B cell (primary cell): Measurements from ENCODE around the gene KRTAP2-4. TPM values are rescaled to one million over a fixed set of nuclear protein-coding genes. Genes with fewer than 3 reads are reported as not detected.

Experiments
- ATAC-seq: fragments of 200-7000 bp; cut with Tn5 transposase; one replicate; pipeline ENCODE4 v1.10.0; 2021; ENCODE audit warnings: low read depth, mild to moderate bottlenecking, moderate number of reproducible peaks, moderate library complexity
- CTCF ChIA-PET: fragments of 350-600 bp; sonication (Branson Sonifier 250); formaldehyde crosslinking; loops from one replicate; lab custom pipeline; 2021; ENCODE audit warnings: antibody characterized with exemption, inconsistent platforms; lab: Charles Lee
- POLR2A ChIA-PET: fragments of 350-600 bp; sonication (Branson Sonifier 250); formaldehyde crosslinking; loops from one replicate; lab custom pipeline; 2021; ENCODE audit warnings: antibody characterized with exemption; lab: Charles Lee
- DNase-seq: peaks from one replicate; pipeline ENCODE4 v3.0.0; 2013
- H2AFZ ChIP-seq: 2 replicates; pipeline ENCODE4 v1.6.1; 2012; ENCODE audit warnings: mild to moderate bottlenecking, low read depth, low read length; ENCODE audit not compliant: insufficient read depth, poor library complexity, severe bottlenecking
- H3K27ac ChIP-seq, 2 donors: 1 replicate in 1 of 2; 2 replicates in 1 of 2; pipeline ENCODE4 v1.5.1; 2012 to 2013; ENCODE audit warnings: low read length in 2 of 2, mild to moderate bottlenecking in 2 of 2, moderate library complexity in 1 of 2
- H3K27me3 ChIP-seq, 4 experiments: fragments of 200-600 bp in 1 of 4; sonication (generic) in 1 of 4; replicated peaks in 1 of 4; 1 replicate in 2 of 4; 2 replicates in 2 of 4; pipeline versions ENCODE4 v1.6.1 to v1.7.0; 2013 to 2016; ENCODE audit warnings: low read length in 3 of 4, mild to moderate bottlenecking in 2 of 4, mixed read lengths in 1 of 4, moderate library complexity in 1 of 4; ENCODE audit not compliant: insufficient read depth in 4 of 4, control insufficient read depth in 3 of 4; ENCODE audit errors: control extremely low read depth in 1 of 4
- H3K36me3 ChIP-seq, 2 experiments: replicated peaks in 1 of 2; 1 replicate in 1 of 2; 2 replicates in 1 of 2; pipeline versions ENCODE4 v1.6.1 to v1.7.1; 2013; ENCODE audit warnings: low read length in 1 of 2; ENCODE audit not compliant: insufficient read depth in 2 of 2, control insufficient read depth in 1 of 2; ENCODE audit errors: control extremely low read depth in 1 of 2, extremely low read depth in 1 of 2
- H3K4me1 ChIP-seq, 2 donors: fragments of 200-600 bp in 1 of 2; sonication (generic) in 1 of 2; 1 replicate in 1 of 2; 2 replicates in 1 of 2; pipeline versions ENCODE4 v1.5.1 to v1.6.1; 2013 to 2017; ENCODE audit warnings: low read length in 2 of 2; ENCODE audit not compliant: control insufficient read depth in 2 of 2, insufficient read depth in 2 of 2
- H3K4me2 ChIP-seq: replicated peaks from 2 replicates; pipeline ENCODE3; 2012; ENCODE audit warnings: mild to moderate bottlenecking, low read depth, low read length; ENCODE audit not compliant: poor library complexity, severe bottlenecking
- H3K4me3 ChIP-seq, 5 experiments: fragments of 200-600 bp in 1 of 5; sonication (generic) in 1 of 5; 1 replicate in 3 of 5; 2 replicates in 2 of 5; pipeline versions ENCODE4 v1.5.1 to v1.7.0; 2011 to 2016; ENCODE audit warnings: low read length in 4 of 5, mild to moderate bottlenecking in 4 of 5, low read depth in 2 of 5, control low read depth in 1 of 5, moderate library complexity in 1 of 5; ENCODE audit not compliant: insufficient read depth in 1 of 5; ENCODE audit errors: control extremely low read depth in 1 of 5, extremely low read depth in 1 of 5
- H3K79me2 ChIP-seq: fragments of 200-600 bp; sonication (generic); one replicate; pipeline ENCODE4 v1.6.0; 2016; ENCODE audit warnings: low read length; ENCODE audit not compliant: control insufficient read depth, insufficient read depth
- H3K9ac ChIP-seq: fragments of 200-600 bp; sonication (generic); 2 replicates; pipeline ENCODE4 v1.6.1; 2017; ENCODE audit warnings: mild to moderate bottlenecking, low read length, moderate library complexity
- H3K9me3 ChIP-seq, 3 donors: one replicate each; pipeline versions ENCODE4 v1.6.1 to v1.7.1; 2013; ENCODE audit warnings: low read length in 2 of 3; ENCODE audit not compliant: control insufficient read depth in 2 of 3, insufficient read depth in 1 of 3; ENCODE audit errors: control extremely low read depth in 1 of 3
- H4K20me1 ChIP-seq: 2 replicates; pipeline ENCODE4 v1.6.0; 2012; ENCODE audit warnings: mild to moderate bottlenecking, low read length; ENCODE audit not compliant: insufficient read depth, control insufficient read depth, poor library complexity, severe bottlenecking
- H3K27ac Mint-ChIP-seq: one replicate; pipeline ENCODE4 v1.8.0; 2021; ENCODE audit warnings: mixed read lengths
- H3K27me3 Mint-ChIP-seq: one replicate; pipeline ENCODE4 v1.8.0; 2021; ENCODE audit warnings: mixed read lengths
- H3K4me1 Mint-ChIP-seq: one replicate; pipeline ENCODE4 v1.8.0; 2021; ENCODE audit warnings: mixed read lengths
- H3K4me3 Mint-ChIP-seq: one replicate; pipeline ENCODE4 v1.8.0; 2021; ENCODE audit warnings: mixed read lengths
- H3K9me3 Mint-ChIP-seq: one replicate; pipeline ENCODE4 v1.8.0; 2022; ENCODE audit warnings: mixed read lengths; ENCODE audit not compliant: insufficient read depth
- CTCF ChIP-seq: fragments of 200-600 bp; IDR thresholded peaks from one replicate; pipeline ENCODE4 v1.8.0; 2022; ENCODE audit warnings: antibody characterized with exemption, mild to moderate bottlenecking
- EZH2 ChIP-seq: IDR thresholded peaks from 2 replicates; pipeline ENCODE4 v1.6.1; 2012; ENCODE audit warnings: borderline replicate concordance, low read depth, mild to moderate bottlenecking, moderate library complexity, low read length; ENCODE audit not compliant: insufficient read depth, poor library complexity, severe bottlenecking
- WGBS: methylation state at CpG from one replicate; pipeline ENCODE4 v1.1.5; 2013; ENCODE audit warnings: missing lambda C conversion rate; ENCODE audit not compliant: insufficient coverage; 5-methylcytosine and 5-hydroxymethylcytosine counted together
- intact Hi-C: fragments of 100-400 bp; cut with micrococcal nuclease; formaldehyde crosslinking; loops from one replicate; pipeline ENCODE4 v1.10.0; 2022
- polyA plus RNA-seq: library from polyadenylated mRNA; depleted of rRNA; stranded (reverse); fragments of >200 nt; gene quantifications from 2 replicates; pipeline ENCODE4 v1.2.3, GENCODE V29; 2012
- total RNA-seq, 2 donors: library from RNA; stranded (reverse); fragments of 120-200 nt in 1 of 2; gene quantifications; 1 replicate in 1 of 2; 2 replicates in 1 of 2; pipeline versions ENCODE4 v1.2.3 to v1.2.4, GENCODE V29; 2013 to 2022

The KRTAP2-4 gene
- total and polyA plus RNA-seq, 2 donors (not counting 1 experiment from before 2014, with no cell fraction given) = not detected

- CTCF ChIA-PET = no interaction called here
- no peak within 1 kb of the TSS for H3K27ac Mint-ChIP-seq
Measured at GRCh38 chr17:41029633-41030245, 35.9 kb downstream of the KRTAP2-4 start, which contains the start of gene KRTAP1-4. KRTAP1-4 (minus strand) TSS chr17:41030195; CDS start chr17:41030078, 117 bp downstream.

More at GRCh38 chr17:41029633-41030245, 35.9 kb downstream of the KRTAP2-4 start, which contains the start of gene KRTAP1-4:
- no peaks in the 10 kb centered on the region for H3K79me2 ChIP-seq
- no peak within 1 kb of the TSS for H3K4me2 ChIP-seq
- TF ChIP-seq CTCF (no peak), EZH2 (no peak)
- H3K9me3 ChIP-seq = no peaks in the 10 kb centered on the region
- Mint-ChIP-seq H3K27me3 (peaks cover 48% of the 10 kb centered on the region), H3K4me1 (no peaks in the 10 kb centered on the region), H3K4me3 (no peak within 1 kb of the TSS), H3K9me3 (no peaks in the 10 kb centered on the region)
- H3K4me3 ChIP-seq = no peak within 1 kb of the TSS
- no peaks in the 10 kb centered on the region for H3K4me1 ChIP-seq
- H3K27me3 ChIP-seq = peaks cover 0 to 9% (median 3%) of the 10 kb centered on the region in 4 experiments
- ATAC-seq = no peak
- no peak for DNase-seq
- no peaks in the 10 kb centered on the region for H4K20me1 ChIP-seq
- POLR2A ChIA-PET = no interaction called here
- no peak within 1 kb of the TSS for H3K27ac ChIP-seq
- H2AFZ ChIP-seq = no peak within 1 kb of the TSS
- intact Hi-C loops = no loop called here
- 90% methylated on average over 9 of the region's 12 CpGs for WGBS
- no peak within 1 kb of the TSS for H3K9ac ChIP-seq
- H3K36me3 ChIP-seq = no peaks in the 10 kb centered on the region
